NOMO-1 treated with DMSO at 0.1 percent for 48 hours (cell line): ENCODE results near the gene MEX3D.
"Not testable (repeated sequence)": the region's sequence is repeated elsewhere in the genome, so short reads cannot be mapped to it uniquely, and the experiment has no call there.

Experiments used
- DNase-seq: peaks from one replicate; lab custom pipeline; 2025; ENCODE audit not compliant: unreplicated experiment; lab: John Stamatoyannopoulos, UW

MEX3D gene

GRCh38 chr19:1522061-1522460 is 46.1 kb downstream of the MEX3D start:
- DNase-seq = no peak

DNA sequence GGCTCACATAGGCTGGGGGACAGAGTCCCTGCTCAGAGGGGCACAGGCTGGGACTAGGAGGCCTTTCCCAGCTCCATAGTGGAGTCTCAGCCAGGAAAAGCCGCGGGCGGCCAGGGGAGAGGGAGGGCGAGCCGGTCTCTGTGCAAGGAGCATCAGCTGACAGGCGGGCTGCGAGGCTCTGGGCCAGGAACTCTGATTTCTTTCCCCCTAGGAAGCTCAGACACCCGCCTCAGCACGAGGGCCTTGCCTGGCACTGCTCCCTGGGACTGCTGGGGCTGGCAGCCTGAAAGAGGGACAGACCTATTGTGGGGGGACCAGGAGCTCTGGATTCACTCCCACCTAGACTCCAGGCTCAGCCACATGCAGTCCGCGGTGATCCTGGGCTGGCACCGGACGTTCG is 46.5 kb downstream of the MEX3D start:
- DNase-seq = no peak

DNA sequence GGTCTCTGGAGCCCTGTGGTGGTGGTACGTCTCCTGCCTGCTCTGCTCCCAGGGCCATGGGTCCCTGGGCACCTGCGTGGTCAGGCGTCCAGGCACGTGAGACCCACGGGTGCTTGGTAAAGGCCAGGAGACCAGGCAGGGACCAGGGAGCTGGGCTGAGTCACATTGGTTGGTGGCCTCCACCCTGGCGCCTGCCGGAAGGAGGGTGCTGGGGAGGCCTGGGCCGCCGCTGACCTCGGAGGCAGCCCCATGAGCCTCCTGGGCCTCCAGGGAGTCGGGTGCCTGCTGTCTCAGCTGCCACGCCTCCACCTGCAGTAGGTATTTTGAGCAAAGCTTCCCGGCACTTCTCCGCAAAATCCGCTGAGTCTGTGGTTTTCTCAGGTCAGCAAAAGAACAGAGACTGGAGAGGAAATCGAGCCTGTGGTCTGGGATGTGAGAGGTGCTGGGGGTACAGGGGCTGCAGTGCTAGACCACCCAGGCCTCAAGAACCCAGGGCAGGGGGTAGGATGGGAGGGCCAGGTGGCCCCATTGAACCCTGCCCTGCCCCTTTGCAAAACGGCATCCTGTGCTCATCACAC is 47.8 kb downstream of the MEX3D start:
- no peak for DNase-seq

- not testable (repeated sequence) for DNase-seq
These were observed 48.3 kb downstream of the MEX3D start for GRCh38 chr19:1519802-1520201.

DNA sequence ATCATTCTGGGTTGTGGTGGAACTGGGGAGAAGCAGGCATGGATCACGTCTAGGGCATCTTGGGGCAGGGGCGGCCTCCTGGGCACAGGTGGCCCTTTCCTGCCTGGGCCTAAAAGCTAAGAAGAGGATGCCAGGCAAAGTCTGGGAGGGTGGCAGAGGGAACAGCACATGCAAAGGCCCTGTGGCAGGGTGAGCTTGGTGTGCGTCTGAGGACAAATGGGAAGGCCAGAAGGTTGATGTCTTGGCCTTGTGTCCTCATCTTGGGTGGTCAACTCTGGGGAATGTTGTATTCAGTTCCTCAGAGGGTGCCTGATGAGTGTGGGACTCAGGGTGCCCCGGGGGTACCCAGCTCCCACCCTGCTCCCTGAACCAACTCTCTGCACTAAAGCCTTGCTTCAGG is 49.7 kb downstream of the MEX3D start:
- DNase-seq = no peak

DNA sequence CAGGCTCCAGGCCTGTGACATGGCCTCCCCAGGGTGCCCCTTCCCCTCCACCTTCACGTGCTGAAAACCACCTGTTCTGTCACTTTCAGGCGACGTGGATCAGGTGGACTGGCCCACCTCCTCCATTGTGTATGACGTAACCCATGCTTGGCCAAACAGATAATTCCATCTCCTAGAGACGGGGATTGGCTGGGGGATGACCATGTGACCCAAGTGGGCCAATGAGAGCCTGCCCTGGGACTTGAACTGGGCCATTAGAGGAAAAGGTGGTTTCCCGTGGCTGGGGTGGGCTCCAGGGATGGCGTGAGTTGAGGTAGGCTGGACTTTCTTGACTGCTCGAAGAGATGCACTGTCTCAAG is 51.8 kb downstream of the MEX3D start:
- DNase-seq = no peak

DNA sequence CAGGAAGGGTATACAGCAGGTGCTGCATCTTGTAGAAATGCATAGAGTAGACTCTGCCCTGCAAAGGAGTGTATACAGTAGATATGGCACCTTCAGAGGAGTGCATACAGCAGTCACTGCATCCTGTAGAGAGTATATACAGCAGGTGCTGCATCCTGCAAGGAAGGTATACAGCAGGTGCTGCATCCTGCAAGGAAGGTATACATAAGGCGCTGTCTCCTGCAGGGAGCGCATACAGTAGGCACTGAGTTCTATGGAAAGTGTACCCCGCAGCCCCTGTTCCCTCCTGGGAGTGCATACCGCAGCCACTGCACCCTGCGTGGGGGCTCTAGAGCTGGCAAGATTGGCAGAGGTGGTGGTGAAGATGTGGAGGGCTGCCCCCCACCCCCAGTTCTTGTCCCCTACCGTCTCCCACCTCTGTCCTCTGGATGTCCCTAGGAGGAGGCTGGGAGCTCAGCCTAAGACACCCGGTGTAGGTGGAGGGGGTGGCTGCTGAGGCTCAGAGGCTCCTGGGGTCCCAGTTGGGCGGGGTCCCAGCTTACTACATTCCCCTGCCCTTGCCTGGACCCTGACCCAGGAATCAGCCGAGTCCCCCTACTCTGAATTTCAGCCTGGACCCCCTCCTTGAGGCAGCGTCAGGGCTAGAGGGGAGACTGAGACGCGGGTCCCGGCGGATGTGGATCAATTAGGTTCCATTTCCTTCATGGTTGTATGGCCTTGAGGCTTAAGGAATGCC is 53.0 kb downstream of the MEX3D start:
- DNase-seq = no peak

DNA sequence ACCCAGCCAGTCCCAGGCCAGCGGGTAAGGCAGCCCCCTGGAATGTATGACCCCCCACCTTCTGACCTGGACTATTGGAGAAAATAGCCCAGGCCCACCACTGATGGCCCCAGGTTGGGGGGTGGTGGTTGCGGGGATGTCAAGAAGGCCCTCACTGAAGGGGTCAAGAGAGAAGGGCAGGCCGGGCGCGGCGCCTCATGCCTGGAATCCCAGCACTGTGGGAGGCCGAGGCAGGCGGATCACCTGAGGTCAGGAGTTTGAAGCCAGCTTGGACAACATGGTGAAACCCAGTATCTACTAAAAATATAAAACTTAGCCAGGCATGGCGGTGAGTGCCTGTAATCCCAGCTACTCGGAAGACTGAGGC is 53.8 kb downstream of the MEX3D start:
- DNase-seq = no peak

DNA sequence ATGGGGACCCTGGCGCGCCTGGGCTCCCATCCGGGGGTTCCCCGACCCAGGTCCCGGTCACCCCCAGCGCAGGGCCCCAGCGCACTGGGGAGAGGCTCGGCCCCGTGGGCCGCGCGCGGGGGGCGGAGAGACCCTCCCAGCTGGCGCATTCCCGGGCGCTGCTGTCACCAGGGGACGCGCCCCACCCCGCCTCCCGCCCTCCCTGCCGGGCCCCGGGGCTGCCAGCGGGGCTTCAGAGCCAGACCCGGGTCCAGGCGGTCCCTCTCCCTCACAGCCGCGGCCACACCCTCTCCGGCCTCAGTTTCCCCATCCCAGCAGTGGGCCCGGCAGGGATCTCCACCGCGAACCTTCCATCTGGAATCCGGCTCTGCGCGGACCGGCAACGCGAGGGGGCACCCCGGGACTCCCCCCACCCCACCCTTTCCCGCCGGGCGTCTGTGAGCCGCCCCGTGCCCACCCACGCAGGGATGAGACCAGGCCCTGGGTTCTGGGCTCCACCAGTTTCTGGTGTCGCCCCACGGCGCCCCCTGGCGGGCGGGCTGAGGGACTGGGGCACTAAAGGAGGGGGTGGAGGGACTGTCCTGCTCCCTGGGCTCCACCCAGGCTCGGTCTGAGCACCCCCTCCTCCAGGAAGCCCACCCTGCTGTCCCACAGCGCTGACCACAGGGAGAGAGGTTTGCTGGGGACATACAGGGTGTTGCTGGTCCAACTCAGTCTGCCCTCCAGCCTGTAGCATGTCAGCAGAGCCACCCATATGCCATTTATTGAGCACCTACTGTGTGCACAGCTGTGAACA is 54.4 kb downstream of the MEX3D start:
- peak; percentile 61 for DNase-seq

DNA sequence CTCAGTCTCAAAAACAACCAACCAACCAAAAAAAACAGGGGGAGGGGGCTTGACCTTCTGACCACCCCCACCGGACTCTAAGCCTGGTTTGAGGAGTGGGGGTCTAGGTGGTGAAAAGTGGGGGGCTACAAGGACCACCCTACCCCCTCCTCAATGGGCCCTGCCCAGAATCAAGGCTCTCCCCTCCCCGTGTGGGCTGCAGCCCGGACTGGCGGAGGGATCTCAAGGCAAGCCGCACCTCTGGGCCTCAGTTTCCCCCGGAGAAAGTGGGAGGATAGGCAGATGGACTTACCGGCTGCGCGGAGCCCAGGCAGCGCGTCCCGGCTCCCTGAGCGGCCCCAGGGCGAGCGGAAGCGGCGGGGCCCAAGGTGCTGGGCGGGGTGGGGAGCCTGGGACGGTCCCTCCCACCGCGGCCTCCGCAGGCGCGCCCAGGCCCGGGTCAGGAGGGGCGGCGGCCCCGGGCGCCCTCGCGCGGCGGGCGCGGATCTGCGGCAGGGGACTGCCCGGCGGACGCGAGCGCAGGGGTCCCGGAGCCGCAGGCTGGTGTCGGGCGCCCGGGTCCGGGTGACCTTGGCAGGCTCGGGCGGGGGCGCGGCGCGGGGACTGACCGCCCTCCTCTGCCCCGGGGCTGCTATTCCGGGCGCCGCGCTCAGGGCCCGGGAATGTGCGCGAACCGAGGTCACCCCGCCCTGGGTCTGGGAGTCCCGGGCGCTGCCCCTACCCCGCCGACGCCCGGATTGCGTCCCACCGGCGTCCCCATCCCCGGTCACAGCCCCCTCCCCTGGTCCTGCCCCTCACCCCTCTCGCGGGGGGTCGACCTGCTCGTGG is 55.2 kb downstream of the MEX3D start, which contains the start of gene ADAMTSL5:
Gene ADAMTSL5 (minus strand): TSS at position 349 of the 828 bp plus-strand sequence. CDS start 2,076 bp downstream, outside the sequence.
- DNase-seq = peak; percentile 70

DNA sequence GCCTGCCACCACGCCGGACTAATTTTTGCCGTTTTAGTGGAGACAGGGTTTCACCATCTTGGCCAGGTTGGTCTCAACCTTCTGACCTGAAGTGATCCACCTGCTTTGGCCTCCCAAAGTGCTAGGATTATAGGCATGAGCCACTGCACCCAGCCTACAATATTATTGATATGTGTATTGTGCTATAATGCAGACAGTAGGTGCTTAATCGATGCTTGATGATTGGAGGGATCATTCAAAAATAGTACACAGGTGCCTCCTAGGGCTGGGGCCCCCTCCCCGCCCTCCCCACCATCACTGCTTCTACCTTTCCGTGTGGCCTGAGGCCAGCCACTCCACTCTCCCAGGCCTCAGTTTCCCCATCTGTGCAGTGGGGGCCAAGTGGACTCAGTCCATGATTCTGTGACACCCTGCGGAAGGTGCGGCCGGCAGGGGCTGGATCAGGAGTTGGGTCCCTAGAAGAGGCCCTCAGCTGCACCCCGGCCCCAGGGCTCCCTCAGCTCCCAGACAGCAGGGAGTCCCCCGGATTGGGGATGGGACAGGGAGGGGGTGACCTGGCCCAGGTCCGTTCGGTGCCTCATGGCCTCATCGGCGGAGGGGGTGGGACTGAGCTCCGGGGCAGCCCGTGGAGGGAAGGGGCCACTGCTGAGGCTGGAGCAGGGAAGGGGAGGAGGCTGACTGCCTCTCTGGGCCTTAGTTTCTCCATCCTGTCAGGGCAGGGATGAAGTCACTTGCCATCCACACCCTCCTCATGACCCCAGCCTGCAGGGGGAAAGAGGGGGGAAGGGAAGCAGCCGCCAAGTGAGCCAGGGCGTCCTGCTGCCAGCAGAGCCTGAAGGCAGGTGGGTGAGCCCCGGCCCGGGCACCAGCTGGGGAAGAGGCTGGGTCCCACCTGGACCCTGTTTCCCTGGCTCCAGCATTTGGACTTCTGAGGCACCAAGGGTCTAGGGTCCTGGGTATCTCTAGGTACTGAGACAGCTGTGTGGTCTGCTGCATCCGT is 56.5 kb downstream of the MEX3D start:
- no peak for DNase-seq

GRCh38 chr19:1510807-1511206 is 57.3 kb downstream of the MEX3D start:
- DNase-seq = no peak

- no peak for DNase-seq
These were observed 57.7 kb downstream of the MEX3D start for GRCh38 chr19:1510442-1510806.

GRCh38 chr19:1509602-1510441 is 58.3 kb downstream of the MEX3D start:
- DNase-seq = no peak

GRCh38 chr19:1508507-1508856 is 59.6 kb downstream of the MEX3D start:
- no peak for DNase-seq

DNA sequence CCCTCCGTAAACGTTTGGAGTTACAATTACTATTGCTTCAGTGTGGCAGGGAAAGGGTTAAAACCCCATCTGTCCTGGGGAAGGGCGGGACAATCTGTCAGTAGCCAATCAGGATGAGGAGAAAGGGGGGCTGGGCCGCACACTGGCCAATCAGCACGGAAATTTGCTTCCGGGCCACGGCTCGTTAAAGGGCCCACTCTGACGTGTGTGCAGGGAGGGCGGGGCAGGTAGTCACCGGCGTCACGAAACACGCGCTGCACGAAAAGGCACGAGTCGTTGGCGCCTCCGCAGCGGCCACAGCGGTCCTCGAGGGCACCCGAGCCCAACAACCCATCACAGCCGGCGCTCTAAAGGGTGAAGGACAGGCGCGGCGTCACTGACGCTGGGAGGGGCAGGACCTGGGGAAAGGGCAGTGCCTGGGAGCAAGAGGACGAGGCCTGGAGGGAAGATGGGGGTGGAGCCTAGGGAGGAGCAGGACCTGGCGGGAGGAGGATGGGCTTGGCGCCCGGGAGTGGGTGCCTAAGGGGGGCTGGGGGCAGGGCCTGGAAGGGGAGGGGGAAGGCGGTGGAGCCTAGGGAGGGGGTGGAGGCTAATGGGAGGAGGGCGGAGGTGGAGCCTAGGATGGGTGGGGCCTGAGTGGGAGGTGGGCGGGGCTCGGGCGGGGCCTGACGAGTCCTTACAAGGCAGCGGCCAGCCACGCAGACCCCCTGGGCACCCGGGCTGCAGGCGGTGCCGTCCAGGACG is 60.2 kb downstream of the MEX3D start:
- DNase-seq = peak; percentile 85

DNA sequence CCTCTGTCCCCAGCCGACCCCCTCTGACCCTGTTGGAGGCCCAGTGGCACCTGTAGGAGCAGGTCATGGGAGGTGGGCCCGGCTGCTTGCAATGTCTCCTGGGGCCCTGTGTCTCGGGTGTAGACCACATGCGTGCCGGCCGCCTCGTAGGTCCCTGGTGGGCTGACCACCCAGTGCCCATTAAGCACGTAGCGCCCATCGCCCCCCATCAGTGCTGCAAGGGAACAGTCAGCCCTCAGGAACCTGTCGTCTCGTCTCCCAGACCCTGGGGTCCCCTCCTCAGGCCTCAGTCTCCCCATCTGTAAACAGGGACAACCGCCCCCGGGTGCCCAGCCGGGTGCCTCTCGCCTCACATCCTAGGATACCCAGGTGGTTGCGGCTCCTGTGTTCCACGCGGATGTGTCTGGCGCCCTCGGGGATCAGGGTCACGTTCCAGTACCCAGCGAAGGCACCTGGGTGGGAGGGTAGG is 60.9 kb downstream of the MEX3D start:
- DNase-seq = no peak
